Lower leg skin (tissue), 3 donors: ENCODE measurements around the gene TTC34.

ENCODE experiments used
- CTCF ChIP-seq, 3 donors: fragments of 450-650 bp; IDR thresholded peaks; one replicate each; pipeline ENCODE4 v1.5.1; 2016; ENCODE audit warnings: antibody characterized with exemption in 3 of 3, mild to moderate bottlenecking in 3 of 3, moderate library complexity in 2 of 3
- POLR2A ChIP-seq, 2 donors: fragments of 450-650 bp; IDR thresholded peaks; one replicate each; pipeline ENCODE4 v1.6.1; 2016 to 2017; ENCODE audit warnings: antibody characterized with exemption in 2 of 2, mild to moderate bottlenecking in 1 of 2, moderate library complexity in 1 of 2

- TF ChIP-seq CTCF (IDR thresholded peaks at IDR 0.05) (no peak), POLR2A (IDR thresholded peaks at IDR 0.05) (no peak)
These were observed 203.1 kb downstream of the TTC34 start for GRCh38 chr1:2598329-2598931.
